Right hindlimb (tissue), 1 donor: Measurements from ENCODE around the gene FSHR.
A peak's percentile ranks its signal among the peaks of the same experiment; 100 is the strongest.

ENCODE experiments used
- DNase-seq: peaks from one replicate; pipeline ENCODE4 v3.0.0-alpha.2; 2018

Gene FSHR

DNA sequence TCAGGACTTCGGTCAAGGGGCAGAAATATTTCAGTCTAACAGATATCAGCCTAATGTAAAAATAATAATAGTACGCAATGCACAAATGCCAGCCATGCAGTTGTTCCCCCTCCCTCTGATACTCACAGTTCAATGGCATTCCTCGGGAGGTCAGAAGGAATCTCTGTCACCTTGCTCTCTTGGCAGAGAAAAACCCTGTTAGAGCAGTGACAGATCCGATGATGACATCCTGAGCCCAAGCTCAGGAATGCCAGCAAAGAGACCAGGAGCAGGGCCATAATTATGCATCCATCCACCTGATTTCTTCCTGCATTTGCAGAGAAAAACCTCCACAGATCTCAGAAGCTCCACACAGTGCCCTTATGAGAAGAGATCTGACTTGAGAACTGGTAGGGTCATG lies at the start of gene FSHR:
FSHR (minus strand) TSS at position 376 of the 400 bp plus-strand sequence; CDS start at position 278, 98 bp downstream.
- DNase-seq = no peak

DNA sequence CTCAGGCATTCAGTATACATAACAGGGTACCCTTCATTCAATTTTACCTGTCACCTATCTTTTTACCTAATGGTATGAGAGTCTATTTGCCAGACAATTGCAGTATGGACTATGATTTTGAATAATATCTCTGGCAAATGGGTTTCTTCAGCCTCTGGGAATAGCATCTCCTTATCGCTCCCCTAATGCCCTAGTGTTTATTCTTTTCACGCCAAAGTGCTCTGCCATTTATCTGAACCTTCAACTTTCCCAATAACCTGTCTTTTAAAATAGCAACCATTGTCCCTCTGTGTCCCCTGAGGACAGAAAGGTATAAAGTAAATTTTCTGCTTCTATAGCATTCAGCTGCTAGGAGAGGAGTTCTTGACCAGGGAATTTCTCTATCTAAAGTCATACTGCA lies 45.0 kb upstream of the FSHR start:
- no peak for DNase-seq

GRCh38 chr2:49194701-49195100 lies 40.4 kb upstream of the FSHR start:
- DNase-seq = no peak

DNA sequence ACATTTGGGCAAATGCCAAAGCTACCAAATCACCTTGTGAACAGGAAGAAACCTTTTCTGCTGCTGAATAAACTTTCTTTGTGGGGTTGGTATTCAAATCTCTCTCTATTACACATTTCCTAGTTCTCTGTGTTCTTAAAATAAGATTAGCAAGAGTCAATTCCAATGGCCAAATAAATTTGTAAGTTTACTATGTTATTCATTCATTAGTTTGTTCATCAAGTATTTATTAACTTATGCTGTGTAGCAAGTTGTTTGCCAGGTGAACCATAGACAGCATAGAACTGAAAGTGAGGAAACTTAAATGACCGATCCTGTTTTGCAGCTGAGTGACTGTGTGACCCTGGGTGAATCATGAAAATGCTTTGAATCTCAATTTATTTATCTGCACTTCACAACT lies 37.7 kb upstream of the FSHR start:
- DNase-seq = no peak

DNA sequence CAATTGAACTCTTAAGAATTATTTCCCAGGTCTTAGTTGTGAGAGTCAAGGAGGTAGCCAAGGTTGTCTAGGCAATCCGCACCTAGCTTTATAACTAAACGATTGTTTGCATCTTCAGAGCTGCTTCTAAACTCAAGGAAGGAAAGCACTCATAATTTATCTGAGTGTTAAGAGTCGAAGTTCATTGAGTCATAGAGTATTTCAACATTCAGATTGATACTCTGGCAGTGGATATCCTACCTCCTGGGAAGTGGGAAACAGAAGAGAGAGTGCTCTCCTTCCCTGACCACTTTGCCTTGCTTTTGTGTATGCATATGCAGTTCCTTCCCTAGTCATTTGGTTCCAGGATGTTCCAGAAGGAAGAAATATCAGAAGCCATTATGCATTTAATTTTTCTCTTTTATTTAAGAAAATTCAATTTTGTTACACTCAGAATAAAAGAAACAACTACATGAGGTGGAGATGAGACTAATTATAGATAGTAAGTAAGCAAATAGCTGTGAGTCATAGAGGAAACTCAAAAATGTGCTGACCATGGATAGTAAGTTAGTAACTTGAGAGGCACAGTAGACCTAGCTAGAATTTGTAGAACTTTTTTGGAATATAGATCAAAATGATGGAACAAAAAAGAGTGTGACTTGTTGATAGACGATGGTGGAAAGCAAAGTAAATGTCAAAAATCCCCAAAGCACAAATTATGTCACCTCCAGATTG lies 35.4 kb upstream of the FSHR start:
- no peak for DNase-seq

DNA sequence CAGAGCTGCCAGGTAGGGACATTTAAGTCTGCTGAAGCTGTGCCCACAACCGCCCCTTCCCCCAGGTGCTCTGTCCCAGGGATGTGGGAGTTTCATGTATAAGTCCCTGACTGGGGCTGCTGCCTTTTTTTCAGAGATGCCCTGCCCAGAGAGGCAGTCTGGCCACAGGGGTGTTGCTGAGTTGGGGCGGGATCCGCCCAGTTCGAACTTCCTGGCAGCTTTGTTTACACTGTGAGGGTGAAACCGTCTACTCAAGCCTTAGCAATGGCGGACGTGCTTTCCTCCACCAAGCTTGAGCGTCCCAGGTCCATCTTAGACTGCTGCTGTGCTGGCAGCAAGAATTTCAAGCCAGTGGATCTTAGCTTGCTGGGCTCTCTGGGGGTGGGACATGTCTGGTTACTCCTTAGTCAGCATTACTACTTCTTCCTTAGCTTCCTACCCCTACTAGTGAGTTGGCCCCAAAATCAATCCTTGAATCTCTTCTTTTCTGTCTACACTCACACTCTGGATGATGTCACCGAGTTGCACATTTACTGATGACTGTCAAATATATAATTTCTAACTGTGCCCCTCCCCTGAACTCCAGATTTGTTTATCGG lies 31.8 kb upstream of the FSHR start:
- no peak for DNase-seq

GRCh38 chr2:49178656-49179055 lies 24.3 kb upstream of the FSHR start:
- DNase-seq = no peak

DNA sequence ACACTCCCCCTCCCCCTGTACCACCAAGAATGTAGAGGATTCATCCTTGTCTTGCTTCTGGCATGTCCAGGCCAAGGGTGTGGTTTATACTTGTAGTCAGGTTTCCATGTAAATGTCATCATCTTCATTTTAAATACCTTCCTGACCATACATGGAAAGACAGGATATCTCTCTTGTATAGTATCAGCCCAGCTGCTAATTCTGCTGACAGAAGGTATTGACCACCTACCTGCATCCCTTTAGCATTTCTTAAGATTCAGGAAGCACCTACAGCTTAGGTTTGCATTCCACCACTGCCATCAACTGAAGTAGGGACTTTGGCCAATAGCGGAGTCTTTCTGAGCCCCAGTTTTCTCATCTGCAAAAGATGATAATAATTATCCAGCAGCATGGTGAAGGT lies 22.9 kb upstream of the FSHR start:
- no peak for DNase-seq

DNA sequence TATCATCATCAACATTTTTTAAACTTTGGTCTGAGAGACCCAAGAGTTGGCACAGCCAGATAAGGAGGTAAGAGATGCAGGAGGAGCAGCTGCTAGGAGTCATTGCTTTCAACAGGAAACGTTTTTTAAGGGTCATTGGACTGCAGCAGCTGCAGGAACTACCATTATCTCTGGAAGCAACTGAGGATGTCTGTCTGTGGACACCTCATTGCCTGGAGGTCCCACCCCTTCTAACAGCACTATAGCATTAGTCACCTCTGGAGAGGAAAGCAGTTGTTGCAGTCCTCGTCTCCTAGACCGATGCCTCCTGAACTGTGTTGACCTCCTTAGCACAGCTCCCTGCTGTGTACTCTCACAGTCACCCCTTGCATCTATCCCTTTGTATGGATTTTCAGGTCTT lies 21.5 kb upstream of the FSHR start:
- no peak for DNase-seq

- no peak for DNase-seq
These were observed 20.4 kb upstream of the FSHR start for GRCh38 chr2:49174750-49175149.

GRCh38 chr2:49167131-49167530 lies 12.8 kb upstream of the FSHR start:
- no peak for DNase-seq

- DNase-seq = no peak
These were observed 11.3 kb upstream of the FSHR start for GRCh38 chr2:49165662-49166061.

- DNase-seq = no peak
These were observed 10.4 kb upstream of the FSHR start for GRCh38 chr2:49164729-49165128.

GRCh38 chr2:49162151-49162550 lies 7.8 kb upstream of the FSHR start:
- no peak for DNase-seq

GRCh38 chr2:49154891-49155290 lies 576 bp upstream of the FSHR start:
- no peak for DNase-seq

GRCh38 chr2:49153252-49153651 lies 1.1 kb downstream of the FSHR start:
- no peak for DNase-seq

- DNase-seq = no peak
These were observed 1.5 kb downstream of the FSHR start for GRCh38 chr2:49152824-49153223.

- DNase-seq = no peak
These were observed 7.9 kb downstream of the FSHR start for GRCh38 chr2:49146401-49146800.

- DNase-seq = no peak
These were observed 22.5 kb downstream of the FSHR start for GRCh38 chr2:49131801-49132200.

GRCh38 chr2:49129034-49129433 lies 25.3 kb downstream of the FSHR start:
- DNase-seq = no peak

GRCh38 chr2:49123600-49123999 lies 30.7 kb downstream of the FSHR start:
- DNase-seq = no peak

GRCh38 chr2:49122107-49122506 lies 32.2 kb downstream of the FSHR start:
- no peak for DNase-seq

DNA sequence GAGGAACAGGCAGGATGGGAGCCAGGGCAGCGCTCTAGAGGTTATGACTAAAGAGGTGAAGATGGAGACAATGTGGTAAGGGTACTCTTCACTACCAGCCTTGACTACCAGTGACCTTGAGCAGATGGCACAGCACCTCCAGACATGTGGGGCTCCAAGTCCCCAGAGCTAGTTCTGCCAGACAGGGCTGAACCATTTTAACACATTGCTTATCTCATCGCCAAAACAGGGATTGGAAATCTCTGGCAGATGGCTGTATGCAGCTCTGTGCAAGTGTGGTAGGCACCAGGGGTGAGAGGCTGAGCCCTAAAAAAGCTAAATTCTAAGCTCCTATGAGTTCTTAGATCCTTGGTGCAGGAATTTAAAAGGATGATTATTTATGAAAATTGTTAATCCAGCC lies 41.3 kb downstream of the FSHR start:
- no peak for DNase-seq

GRCh38 chr2:49111456-49111855 lies 42.9 kb downstream of the FSHR start:
- peak; percentile 23 for DNase-seq

GRCh38 chr2:49111006-49111405 lies 43.3 kb downstream of the FSHR start:
- DNase-seq = no peak
